ENCODE results near the gene SKIL.

The SKIL gene

DNA sequence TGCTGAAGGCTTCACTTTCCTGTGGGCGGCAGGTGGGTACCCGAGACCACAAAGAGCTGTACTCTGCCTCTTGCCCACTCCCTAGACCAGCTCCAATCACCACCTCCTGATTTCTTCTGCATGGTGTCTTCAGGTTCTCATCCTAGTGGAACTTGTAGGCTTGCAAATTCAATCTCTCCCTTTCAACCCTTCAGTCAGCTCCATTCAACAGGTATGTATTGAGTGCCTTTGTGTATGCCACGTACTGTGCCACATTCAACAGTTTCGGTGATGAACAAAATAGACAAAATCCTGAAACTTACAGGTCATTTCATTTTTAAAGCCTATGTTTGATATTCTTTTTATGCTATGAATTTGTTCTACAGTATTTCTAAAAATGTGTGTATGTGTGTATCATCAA lies 55.8 kb downstream of the SKIL start:
- DNase-seq: no peak

DNA sequence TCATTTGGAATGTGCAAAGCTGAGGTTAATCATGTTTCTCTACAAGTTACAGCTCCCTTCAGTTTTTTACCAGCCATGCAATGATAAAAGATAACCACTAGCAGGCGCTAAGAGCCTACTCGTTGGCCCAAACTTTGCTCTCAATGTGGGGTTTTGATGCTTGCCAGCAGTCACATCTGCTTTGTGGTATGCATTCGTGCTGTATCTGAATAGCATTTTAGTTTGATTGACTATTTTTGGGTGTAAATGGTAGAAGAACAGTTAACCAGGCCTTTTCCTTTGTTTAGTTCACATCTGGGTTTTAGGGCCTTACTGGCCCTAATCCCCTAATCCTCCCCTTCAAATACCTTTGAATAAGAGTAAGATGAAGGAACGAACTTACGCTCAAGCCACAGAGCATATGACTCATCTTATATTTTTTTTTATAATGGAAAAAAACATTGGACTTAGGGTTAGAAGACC lies 56.7 kb downstream of the SKIL start:
- DNase-seq: peak; percentile 87

- DNase-seq: peak; percentile 72
These were observed 59.6 kb downstream of the SKIL start for GRCh38 chr3:170417090-170417489.

DNA sequence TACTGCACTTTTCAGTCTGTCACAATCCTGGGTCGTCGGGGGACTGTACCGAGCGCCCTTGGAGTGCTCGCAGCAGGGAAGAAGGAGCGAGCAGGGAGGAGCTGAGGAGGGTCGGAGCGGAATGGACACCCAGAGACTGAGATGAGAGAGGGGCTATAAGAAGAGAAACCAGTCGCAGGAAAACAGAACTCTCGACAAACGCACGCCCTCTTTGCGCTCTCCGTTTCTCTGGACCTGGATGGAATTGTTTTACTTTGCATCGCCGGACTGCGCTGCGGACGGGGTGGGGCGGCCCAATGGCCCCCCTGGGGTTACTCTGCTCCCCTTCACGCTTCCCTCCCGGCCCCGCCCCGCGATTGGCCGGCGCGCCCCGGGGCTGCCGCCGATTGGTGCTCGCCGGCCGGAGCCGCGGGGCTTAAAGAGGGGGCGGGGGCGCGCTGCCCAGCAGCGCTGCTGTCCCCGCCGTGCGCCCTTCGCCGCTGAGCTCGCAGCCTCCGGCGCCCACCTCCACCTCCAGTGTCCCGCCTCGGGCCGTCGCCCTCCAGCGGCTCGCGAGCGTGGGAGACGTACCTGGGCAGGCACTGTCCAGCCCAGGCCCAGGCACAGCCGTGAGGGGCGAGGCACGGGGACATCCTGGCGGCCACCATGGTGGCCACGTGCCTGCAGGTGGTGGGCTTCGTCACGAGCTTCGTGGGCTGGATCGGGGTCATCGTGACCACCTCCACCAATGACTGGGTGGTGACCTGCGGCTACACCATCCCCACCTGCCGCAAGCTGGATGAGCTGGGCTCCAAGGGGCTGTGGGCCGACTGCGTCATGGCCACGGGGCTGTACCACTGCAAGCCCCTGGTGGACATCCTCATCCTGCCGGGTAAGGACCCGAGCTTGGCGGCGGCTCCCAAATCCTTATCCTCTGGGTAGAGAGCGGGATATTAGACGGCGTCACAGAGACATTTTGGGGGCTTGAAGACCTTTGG lies 61.2 kb downstream of the SKIL start, which contains the start of gene CLDN11:
CLDN11 (plus strand) TSS at position 447 of the 977 bp plus-strand sequence; CDS start at position 646, 199 bp downstream.
- DNase-seq: peak; percentile 97

- peak; percentile 42 for DNase-seq
These were observed 62.1 kb downstream of the SKIL start for GRCh38 chr3:170419557-170420087.

DNA sequence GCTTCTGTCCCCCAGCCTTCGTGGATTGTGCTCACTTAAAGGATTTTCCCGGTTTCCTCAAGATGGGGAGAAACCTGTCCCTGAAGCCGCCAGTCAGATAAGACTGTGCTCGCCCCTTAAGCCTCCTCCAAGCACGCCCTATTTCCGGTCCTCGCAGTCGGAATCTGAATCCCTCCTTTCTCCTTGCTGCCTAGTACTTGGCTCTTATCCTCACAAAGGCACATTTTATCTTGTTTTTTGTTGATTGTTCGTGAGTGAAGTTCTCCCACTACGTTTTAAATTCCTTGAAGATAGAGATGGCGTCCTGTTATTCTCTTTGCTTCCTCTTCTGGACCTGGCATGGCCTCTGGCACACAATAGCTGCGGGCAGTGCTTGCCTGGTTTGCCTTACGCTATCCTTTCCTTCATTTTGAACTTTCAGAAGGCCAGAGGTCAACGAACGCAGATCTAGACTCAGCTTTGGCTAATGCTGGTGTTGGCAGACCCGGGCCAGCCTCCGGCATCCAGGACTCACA lies 62.8 kb downstream of the SKIL start:
- DNase-seq: peak; percentile 21

DNA sequence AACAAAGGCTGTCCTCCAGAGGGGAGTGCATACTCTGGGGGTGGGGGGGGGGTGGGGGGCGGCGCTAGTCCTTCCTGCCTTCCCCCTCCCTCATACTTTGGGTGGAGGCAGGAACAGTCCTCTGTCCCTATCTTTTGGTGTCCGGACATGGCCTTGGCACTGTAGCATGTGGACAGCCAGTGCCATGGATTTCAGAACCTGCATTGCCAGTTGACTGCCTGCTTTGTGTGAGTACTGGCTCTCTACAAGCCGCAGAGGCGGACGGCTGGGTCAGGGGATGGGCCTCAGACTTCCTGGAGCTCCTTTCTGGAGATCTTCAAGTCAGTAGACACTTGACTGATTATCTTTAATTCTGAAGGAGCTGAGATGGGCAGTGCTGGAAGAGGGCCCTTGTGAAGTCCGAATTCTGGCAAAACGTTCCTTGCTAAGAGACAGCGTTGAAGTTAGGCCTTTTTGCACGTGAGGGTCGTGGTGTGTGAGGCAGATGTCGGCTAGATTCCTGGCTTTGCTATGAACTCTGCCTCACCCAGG lies 63.7 kb downstream of the SKIL start:
- peak; percentile 42 for DNase-seq

DNA sequence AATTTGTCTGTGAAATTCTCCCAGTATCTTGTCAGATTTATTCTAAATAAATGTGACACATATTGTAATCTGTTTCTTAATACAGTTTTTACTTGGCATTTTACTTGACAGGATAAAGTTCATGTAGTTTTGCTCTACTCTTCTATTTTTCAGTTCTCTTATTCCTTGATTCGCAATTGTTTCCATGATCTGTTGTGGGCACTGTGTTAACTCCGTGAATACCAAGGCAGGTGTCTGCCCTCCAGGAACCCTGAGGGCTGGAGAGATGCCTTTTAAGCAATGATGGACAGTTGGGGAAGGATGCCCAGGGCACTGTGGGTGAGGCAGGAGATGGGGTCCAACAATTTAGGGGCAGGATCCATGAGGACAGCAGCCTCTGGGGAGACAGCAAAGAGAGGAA lies 64.2 kb downstream of the SKIL start:
- DNase-seq: no peak

GRCh38 chr3:170423001-170423615 lies 65.6 kb downstream of the SKIL start:
- DNase-seq: no peak

GRCh38 chr3:170424879-170425278 lies 67.4 kb downstream of the SKIL start:
- no peak for DNase-seq

- peak; percentile 14 for DNase-seq
These were observed 68.2 kb downstream of the SKIL start for GRCh38 chr3:170425491-170426239.

DNA sequence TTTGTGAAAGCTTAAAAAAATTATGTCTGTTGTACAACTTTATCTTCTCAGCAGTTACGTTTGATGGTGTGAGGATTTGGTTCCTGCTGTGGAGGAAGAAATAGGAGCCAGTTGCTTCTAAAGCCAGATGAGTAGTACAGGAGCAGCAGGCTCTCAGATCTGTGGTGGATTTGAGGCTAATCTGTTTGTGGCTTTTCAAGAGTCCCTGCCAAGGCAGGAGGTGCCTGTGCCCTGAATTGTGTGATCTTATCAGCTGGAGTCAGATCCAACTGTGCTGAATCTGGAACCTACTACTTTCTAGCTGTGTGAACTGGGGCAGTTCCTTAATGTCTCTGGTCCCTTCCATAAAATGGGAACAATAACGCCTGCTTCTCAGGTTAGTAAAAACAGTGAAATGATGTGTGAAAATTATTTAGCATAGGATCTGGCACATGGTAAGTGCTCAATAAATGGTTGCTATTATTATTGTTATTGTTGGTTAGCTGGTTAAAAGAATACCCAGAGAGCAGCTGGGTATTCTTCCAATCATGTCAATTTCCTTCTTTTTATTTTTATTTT lies 68.8 kb downstream of the SKIL start:
- DNase-seq: no peak

GRCh38 chr3:170428095-170428494 lies 70.6 kb downstream of the SKIL start:
- DNase-seq: no peak

DNA sequence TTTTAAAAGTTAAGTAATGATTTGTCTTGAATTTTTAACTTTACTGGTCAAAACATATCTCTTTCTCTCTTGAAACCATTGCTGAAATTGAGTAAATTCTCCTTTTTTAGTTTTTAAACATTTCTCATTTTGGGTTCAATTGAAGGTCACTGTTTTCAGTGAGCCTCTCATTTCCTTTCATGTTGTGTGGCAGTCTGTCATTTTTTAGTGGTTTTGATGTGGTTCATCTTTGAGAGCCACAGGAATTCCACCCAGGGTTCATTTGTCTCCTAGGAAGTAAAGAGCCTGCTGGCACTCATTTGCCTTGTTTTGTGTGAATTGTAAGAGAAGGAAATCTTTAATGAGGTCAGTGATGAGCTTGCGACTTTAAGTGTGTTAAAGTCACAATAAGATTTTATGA lies 71.5 kb downstream of the SKIL start:
- DNase-seq: peak; percentile 56

- DNase-seq: no peak
These were observed 73.5 kb downstream of the SKIL start for GRCh38 chr3:170431054-170431453.

- DNase-seq: no peak
These were observed 74.9 kb downstream of the SKIL start for GRCh38 chr3:170432416-170432815.

DNA sequence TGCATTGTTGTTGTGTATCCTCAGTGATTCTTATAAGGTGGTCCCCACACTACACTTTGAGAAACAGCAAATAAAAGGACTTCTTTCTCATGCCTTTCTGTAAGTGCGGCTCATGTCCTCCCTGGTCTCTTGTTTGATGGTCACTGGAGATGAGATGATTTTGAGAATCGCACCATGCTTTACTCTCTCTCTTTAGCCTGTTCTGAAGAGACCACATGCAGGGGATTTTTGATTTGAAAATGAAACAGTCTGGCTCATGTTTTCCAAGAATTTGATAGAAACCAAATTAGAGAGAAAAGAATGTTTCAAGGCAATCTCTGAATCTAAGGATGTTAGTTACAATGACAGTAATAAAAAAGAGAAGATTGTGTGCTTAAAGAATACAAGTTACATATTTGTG lies 79.2 kb downstream of the SKIL start:
- DNase-seq: no peak

DNA sequence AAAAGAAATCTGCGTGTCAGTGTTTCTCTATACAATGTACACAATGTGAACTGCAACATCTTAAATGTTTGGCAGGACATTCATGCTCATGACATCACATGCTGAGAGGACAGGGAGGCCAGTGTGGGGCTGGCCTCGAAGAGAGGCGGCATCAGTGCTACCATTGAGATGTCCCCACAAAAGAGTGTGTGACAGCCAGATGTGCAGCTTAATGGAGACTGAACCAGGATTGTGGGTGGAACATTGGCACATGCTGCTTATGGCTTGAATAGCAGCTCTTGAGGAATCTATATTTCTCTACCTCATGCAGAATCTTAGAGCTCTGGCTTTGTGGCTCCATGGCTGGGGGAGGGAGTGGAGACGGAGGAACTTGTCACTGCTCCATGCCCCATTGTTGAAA lies 79.7 kb downstream of the SKIL start:
- DNase-seq: no peak

GRCh38 chr3:170437696-170438407 lies 80.3 kb downstream of the SKIL start:
- DNase-seq: no peak

GRCh38 chr3:170438836-170439235 lies 81.3 kb downstream of the SKIL start:
- no peak for DNase-seq

- DNase-seq: no peak
These were observed 82.8 kb downstream of the SKIL start for GRCh38 chr3:170440344-170440743.

All from NCI-H69 (cell line).